Glomerular visceral epithelial cell (primary cell): ENCODE measurements around the gene TPX2.
A peak's percentile ranks its signal among the peaks of the same experiment; 100 is the strongest.

Experiments used
- DNase-seq: peaks from one replicate; pipeline ENCODE4 v3.0.0-alpha.2; 2016; ENCODE audit errors: extremely low spot score

TPX2 gene

GRCh38 chr20:31759836-31760518 lies 20.9 kb downstream of the TPX2 start:
- DNase-seq = no peak

GRCh38 chr20:31760519-31761240 lies 21.6 kb downstream of the TPX2 start:
- no peak for DNase-seq

- no peak for DNase-seq
These were observed 25.7 kb downstream of the TPX2 start for GRCh38 chr20:31764641-31765305.

- no peak for DNase-seq
These were observed 28.7 kb downstream of the TPX2 start for GRCh38 chr20:31767805-31768204.

- DNase-seq = no peak
These were observed 30.6 kb downstream of the TPX2 start for GRCh38 chr20:31769681-31770080.

GRCh38 chr20:31770243-31770642 lies 31.2 kb downstream of the TPX2 start:
- no peak for DNase-seq

GRCh38 chr20:31774408-31774807 lies 35.3 kb downstream of the TPX2 start:
- no peak for DNase-seq

GRCh38 chr20:31780839-31781238 lies 41.7 kb downstream of the TPX2 start:
- DNase-seq = no peak

- no peak for DNase-seq
These were observed 42.9 kb downstream of the TPX2 start for GRCh38 chr20:31781945-31782344.

- no peak for DNase-seq
These were observed 45.4 kb downstream of the TPX2 start for GRCh38 chr20:31784354-31785044.

GRCh38 chr20:31785089-31785488 lies 46.0 kb downstream of the TPX2 start:
- DNase-seq = no peak

GRCh38 chr20:31788578-31788977 lies 49.5 kb downstream of the TPX2 start:
- DNase-seq = peak; percentile 35

- DNase-seq = no peak
These were observed 51.3 kb downstream of the TPX2 start for GRCh38 chr20:31790401-31790800.

- DNase-seq = no peak
These were observed 58.3 kb downstream of the TPX2 start for GRCh38 chr20:31797364-31797763.

- no peak for DNase-seq
These were observed 62.4 kb downstream of the TPX2 start for GRCh38 chr20:31801508-31801907.

- no peak for DNase-seq
These were observed 64.6 kb downstream of the TPX2 start for GRCh38 chr20:31803552-31804291.

- DNase-seq = no peak
These were observed 67.7 kb downstream of the TPX2 start for GRCh38 chr20:31806564-31807355.

GRCh38 chr20:31808481-31808880 lies 69.4 kb downstream of the TPX2 start:
- no peak for DNase-seq

GRCh38 chr20:31809661-31810060 lies 70.6 kb downstream of the TPX2 start:
- no peak for DNase-seq

- no peak for DNase-seq
These were observed 72.1 kb downstream of the TPX2 start for GRCh38 chr20:31811198-31811597.
